BE2C (cell line): ENCODE measurements around the gene B3GLCT.

Source experiments
- DNase-seq: peaks from one replicate; pipeline ENCODE4 v3.0.0-alpha.2; 2020
- H3K27me3 ChIP-seq: fragments of 250-450 bp; sonication (Bioruptor Pico); 2 replicates; pipeline ENCODE4 v1.5.1; 2020; ENCODE audit warnings: mild to moderate bottlenecking
- H3K36me3 ChIP-seq: fragments of 250-450 bp; sonication (Bioruptor Pico); 2 replicates; pipeline ENCODE4 v1.5.1; 2020; ENCODE audit warnings: mild to moderate bottlenecking
- H3K4me1 ChIP-seq: fragments of 250-450 bp; sonication (Bioruptor Pico); 2 replicates; pipeline ENCODE4 v1.5.1; 2020
- H3K4me3 ChIP-seq: 2 replicates; pipeline ENCODE4 v1.5.1; 2011; ENCODE audit warnings: low read depth, low read length
- H3K9me3 ChIP-seq: fragments of 250-450 bp; sonication (Bioruptor Pico); 2 replicates; pipeline ENCODE4 v1.5.1; 2020
- TF ChIP-seq, protein P1 (sequence below): IDR thresholded peaks from 2 replicates; pipeline ENCODE4 v1.5.1; 2012; ENCODE audit warnings: mild to moderate bottlenecking, low read depth, low read length

The B3GLCT gene

DNA sequence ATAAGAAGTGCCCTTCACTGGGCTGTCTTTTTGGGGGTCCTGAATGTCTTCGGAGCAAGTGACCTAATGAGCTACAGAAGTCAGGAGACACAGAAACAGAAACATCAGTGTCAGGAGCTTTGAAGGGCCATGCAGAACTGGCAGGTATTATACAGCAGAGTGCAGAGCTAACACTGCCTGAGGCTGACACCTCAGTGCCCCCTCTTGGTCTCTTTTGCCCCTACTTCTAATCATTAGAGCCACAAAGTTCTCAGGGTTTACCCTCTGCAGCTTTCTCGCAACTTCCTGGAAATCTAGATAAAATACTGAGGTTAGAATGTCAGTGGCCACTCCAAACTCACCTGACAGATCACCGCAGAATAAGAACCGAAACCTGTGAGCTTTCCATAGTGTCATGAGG is 172.7 kb downstream of the B3GLCT start:
- H3K9me3 ChIP-seq = no peaks in the 10 kb centered on the region
- DNase-seq = no peak
- TF ChIP-seq, protein P1, sequence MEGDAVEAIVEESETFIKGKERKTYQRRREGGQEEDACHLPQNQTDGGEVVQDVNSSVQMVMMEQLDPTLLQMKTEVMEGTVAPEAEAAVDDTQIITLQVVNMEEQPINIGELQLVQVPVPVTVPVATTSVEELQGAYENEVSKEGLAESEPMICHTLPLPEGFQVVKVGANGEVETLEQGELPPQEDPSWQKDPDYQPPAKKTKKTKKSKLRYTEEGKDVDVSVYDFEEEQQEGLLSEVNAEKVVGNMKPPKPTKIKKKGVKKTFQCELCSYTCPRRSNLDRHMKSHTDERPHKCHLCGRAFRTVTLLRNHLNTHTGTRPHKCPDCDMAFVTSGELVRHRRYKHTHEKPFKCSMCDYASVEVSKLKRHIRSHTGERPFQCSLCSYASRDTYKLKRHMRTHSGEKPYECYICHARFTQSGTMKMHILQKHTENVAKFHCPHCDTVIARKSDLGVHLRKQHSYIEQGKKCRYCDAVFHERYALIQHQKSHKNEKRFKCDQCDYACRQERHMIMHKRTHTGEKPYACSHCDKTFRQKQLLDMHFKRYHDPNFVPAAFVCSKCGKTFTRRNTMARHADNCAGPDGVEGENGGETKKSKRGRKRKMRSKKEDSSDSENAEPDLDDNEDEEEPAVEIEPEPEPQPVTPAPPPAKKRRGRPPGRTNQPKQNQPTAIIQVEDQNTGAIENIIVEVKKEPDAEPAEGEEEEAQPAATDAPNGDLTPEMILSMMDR = no peak
- no peak overlapping the region for H3K4me3 ChIP-seq
- no peaks in the 10 kb centered on the region for H3K4me1 ChIP-seq
- peaks cover 16% of the 10 kb centered on the region for H3K27me3 ChIP-seq
- H3K36me3 ChIP-seq = no peaks in the 10 kb centered on the region

DNA sequence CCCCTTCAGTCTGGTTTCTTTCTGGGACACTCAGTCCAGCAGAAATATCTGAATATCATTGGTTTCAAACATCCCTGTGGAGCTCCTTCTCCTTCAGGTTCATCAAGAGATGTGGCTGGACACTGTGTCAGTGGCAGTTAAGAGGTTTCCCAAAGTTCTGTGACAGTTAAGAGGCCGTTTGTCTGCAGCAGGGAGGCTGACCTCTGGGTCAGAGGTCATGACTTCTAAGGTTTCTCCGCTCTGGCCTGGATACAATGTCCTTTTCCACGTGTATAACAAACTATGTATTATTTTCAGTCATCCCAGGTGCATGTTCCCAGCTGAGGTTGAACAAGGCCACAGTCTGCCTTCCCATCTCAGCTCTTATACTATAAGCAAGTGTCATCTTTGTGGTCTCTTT is 174.9 kb downstream of the B3GLCT start:
- no peaks in the 10 kb centered on the region for H3K9me3 ChIP-seq
- TF ChIP-seq, protein P1 = no peak
- no peak overlapping the region for H3K4me3 ChIP-seq
- no peaks in the 10 kb centered on the region for H3K4me1 ChIP-seq
- H3K36me3 ChIP-seq = no peaks in the 10 kb centered on the region
- H3K27me3 ChIP-seq = peaks cover 16% of the 10 kb centered on the region
- DNase-seq = no peak

DNA sequence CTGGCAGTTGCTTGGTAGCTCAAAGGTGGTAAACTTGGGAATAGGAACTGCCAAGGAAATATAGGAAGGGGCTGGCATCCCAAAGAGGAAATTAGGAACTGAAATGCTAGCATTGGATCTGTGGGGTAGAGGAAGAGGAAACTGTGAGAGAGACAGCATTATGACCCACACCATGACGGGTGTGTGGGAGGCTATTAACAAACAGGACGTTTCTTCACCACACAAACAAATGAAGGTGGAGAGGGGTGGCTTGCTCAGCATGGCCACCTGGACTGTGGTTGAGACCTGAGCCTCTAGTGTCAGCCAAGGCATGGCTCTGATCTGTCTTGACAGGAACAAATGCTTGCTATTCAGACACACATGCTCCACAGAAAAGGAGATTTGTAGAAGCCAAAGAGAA is 178.2 kb downstream of the B3GLCT start:
- H3K4me1 ChIP-seq = no peaks in the 10 kb centered on the region
- DNase-seq = no peak
- H3K9me3 ChIP-seq = no peaks in the 10 kb centered on the region
- no peak overlapping the region for H3K4me3 ChIP-seq
- peaks cover 9% of the 10 kb centered on the region; the same call in 1 of the 2 replicates for H3K27me3 ChIP-seq
- TF ChIP-seq, protein P1 = no peak
- no peaks in the 10 kb centered on the region for H3K36me3 ChIP-seq

DNA sequence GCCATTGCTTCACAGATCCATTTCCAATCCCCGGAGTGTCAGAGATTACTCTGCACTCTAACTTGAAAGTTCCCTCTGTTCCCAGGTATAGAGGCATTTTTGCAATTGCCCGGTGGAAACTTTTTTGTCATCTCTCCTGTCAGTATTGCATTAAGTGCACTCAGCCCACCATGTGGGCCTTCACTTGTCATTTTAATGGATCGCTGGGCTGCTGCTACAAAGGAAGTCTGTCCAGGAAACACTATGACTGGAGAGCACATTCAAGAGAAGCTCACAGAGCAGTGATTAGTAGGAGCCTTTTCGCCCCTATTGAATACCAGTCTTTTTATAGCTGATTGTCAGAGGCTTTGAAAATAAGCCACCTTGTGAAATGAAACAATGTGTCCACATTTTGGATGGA is 180.9 kb downstream of the B3GLCT start:
- no peaks in the 10 kb centered on the region; the same call in 1 of the 2 replicates for H3K9me3 ChIP-seq
- H3K4me1 ChIP-seq = no peaks in the 10 kb centered on the region
- TF ChIP-seq, protein P1 = no peak
- DNase-seq = no peak
- no peaks in the 10 kb centered on the region for H3K27me3 ChIP-seq
- H3K36me3 ChIP-seq = no peaks in the 10 kb centered on the region
- H3K4me3 ChIP-seq = no peak overlapping the region
